ENCODE data around the gene GRB7.

Gene GRB7

DNA sequence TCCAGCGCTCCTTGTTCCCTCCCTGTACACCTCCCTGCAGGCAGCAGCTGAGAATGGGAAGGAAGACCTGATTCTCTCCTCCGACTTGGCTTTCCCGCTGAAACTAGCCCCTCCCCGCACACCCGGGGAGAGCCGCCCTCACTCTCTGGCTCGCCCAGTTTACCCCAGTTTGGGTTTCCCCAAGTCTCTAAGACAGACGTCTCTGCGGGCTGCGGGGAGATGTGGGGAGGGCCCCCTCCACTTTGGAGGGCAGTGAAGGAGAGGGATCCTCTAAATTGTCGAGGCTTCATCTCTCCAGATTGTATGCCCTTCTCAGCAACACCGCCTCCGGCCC, 797 bp downstream of the GRB7 start:
- no peak for DNase-seq (ENCODE audit: low read depth)
- TF ChIP-seq CTCF (conservative IDR thresholded peaks at IDR 0.05; ENCODE audit: low read length) = no peak
- H3K4me3 ChIP-seq (ENCODE audit: low read length) = no peak overlapping the region

DNA sequence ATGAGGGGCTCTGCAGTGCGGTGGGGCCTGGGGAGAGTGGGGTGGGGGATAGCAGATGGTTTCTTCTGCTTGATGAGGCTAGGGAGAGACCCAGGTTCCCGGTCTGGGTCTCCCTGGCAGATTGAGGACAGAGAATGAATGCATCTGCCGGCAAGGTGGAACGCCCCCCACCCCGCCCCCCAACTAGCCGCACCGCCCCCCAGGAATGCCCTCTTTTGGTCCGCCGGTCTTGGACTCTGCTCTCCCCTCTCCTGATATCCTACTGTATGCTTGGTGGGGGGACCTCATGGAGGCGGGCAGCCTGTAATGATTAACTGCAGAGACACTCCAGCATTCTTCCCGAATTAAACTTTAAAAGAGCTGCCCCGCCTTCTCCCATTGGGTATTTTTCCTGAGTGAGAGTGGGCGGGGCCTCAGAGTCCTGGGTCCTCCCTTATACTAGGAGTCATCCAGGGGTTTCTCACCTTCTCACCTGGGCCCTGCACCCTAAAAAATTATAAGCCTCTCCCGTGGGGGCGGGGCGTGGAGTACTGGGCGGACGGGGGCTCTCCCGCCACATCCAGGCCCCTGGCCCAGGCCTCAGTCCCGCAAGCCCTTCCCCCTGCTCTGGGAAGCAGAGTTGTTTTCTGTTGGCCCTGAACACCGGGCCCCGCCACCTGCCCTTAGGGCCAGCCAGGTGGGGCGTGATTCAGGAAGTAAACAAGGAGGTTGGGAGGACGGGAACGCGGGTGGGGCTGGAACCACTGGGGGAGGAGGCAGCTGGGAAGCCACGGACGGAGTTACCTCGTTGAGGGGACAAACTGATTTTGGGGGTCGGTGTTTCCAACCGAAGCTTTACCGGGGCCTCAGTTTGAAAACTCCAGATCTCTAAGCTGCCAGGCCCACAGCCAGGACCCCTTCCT, 1.5 kb downstream of the GRB7 start:
- peak; percentile 12 for DNase-seq (ENCODE audit: low read depth)
- TF ChIP-seq CTCF (conservative IDR thresholded peaks at IDR 0.05; ENCODE audit: low read length) = no peak
- H3K4me3 ChIP-seq (ENCODE audit: low read length) = peak overlapping the region; percentile 17

DNA sequence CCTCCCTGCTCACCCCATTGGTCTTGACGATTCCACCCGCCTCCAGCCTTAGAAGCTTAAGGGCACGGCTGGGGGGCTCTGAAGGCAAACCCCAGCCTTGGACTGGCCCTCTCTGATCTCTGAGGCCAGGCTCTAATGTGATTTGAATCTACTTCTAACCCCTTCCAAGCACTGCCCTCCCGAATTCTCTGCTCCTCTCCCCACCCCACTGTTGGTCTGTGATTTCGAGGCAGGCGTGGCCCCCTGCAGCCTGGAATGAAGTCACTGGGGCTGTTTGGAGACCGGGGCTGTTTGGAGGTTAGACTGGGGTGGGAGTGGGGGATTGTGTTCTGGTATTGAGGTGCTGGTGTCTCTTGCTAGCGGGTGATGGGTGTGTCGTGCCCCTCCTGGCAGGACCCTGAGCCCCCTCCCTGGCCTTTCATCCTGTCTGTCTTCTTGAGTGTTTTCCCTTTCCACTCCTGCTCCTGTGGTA, 2.2 kb downstream of the GRB7 start:
- H3K4me3 ChIP-seq (ENCODE audit: low read length) = no peak overlapping the region
- DNase-seq (ENCODE audit: low read depth) = no peak
- no peak for TF ChIP-seq CTCF (conservative IDR thresholded peaks at IDR 0.05; ENCODE audit: low read length)

DNA sequence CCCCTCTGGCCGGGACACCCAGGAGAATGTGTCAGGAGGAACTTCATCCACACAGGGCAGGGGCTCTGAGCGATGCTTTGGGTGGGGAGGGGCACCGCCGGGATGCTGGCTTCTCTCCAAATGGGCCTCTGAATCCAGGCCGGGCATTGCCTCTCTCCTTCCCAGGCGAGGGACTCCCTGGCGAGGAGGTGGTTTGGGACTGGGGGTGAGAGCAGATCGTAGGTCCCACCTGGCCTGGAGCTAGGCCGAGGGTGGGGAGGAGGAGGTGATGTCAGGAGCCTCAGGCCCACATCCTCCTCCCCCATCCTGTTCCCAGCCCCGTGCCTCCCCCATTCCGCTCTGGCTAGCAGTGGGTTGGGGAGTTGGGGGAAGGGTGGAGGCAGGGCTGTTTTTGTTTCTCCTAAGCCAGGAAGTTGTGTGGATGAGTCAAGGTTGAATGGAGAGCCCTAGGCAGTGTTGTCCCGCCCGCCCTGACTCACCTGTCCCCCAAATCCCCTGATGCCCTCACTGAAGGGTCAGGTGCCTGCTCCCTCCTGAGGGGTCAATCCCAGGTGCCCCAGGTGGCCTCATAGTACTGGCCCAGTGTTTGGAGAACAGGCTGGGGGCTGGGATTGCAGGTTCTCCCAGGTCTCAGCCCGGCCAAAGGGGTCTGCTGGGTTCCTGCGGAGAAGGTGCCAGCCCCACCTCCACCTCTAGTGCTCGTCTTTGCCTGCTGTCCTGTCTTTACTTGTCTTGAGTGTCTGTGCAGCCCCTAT, 2.8 kb downstream of the GRB7 start:
- DNase-seq (ENCODE audit: low read depth) = peak; percentile 29
- no peak overlapping the region for H3K4me3 ChIP-seq (ENCODE audit: low read length)
- TF ChIP-seq CTCF (conservative IDR thresholded peaks at IDR 0.05; ENCODE audit: low read length) = no peak

DNA sequence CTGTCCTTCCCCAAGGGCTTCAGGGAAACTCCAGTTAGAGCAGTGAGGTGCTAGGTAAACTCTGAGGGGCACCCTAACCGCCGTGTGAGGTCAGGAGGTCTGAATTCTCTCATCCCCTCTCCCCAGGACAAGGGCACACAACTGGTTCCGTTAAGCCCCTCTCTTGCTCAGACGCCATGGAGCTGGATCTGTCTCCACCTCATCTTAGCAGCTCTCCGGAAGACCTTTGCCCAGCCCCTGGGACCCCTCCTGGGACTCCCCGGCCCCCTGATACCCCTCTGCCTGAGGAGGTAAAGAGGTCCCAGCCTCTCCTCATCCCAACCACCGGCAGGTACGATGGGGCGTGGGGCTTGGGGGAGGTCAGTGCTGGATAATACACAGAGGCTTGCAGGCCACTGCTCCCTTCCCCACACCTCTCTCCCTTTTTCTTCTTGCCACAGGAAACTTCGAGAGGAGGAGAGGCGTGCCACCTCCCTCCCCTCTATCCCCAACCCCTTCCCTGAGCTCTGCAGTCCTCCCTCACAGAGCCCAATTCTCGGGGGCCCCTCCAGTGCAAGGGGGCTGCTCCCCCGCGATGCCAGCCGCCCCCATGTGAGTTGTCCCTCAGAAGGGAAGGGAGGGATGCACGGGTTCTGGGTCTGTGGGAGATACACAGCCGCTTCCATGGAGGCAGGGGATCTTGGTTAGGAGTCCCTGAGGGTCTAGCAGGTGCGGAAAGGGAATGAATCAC, 4.6 kb downstream of the GRB7 start:
- H3K4me3 ChIP-seq (ENCODE audit: low read length) = no peak overlapping the region
- no peak for DNase-seq (ENCODE audit: low read depth)
- no peak for TF ChIP-seq CTCF (conservative IDR thresholded peaks at IDR 0.05; ENCODE audit: low read length)

- H3K4me3 ChIP-seq (ENCODE audit: low read length) = no peak overlapping the region
- DNase-seq (ENCODE audit: low read depth) = no peak
- no peak for TF ChIP-seq CTCF (conservative IDR thresholded peaks at IDR 0.05; ENCODE audit: low read length)
These were observed 5.2 kb downstream of the GRB7 start for GRCh38 chr17:39742856-39743436.
